SKM-1 (cell line): ENCODE measurements around the gene PLXNA4.

Experiments
- DNase-seq: peaks from one replicate; lab custom pipeline; 2025; ENCODE audit not compliant: unreplicated experiment; lab: John Stamatoyannopoulos, UW

The PLXNA4 gene

DNA sequence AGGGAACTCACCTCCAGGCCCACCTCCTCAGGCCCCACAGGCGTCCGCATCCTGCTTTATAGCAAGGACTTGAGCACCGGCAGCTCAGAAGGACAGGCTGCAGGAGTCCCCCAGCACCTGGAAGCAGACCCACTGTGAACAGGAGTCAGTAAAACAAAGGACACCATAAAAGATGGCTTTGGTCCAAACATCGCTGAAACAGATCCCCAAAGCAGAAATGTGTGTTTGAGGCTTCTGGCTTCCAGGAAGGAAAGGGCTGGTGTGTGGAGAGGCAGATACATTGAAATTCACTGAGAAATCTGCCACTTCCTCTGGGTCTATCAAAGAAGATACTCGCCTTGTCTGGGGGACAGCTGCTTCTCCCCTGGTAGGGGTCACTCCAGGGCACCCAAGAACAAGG is 286.2 kb downstream of the PLXNA4 start:
- DNase-seq: no peak

DNA sequence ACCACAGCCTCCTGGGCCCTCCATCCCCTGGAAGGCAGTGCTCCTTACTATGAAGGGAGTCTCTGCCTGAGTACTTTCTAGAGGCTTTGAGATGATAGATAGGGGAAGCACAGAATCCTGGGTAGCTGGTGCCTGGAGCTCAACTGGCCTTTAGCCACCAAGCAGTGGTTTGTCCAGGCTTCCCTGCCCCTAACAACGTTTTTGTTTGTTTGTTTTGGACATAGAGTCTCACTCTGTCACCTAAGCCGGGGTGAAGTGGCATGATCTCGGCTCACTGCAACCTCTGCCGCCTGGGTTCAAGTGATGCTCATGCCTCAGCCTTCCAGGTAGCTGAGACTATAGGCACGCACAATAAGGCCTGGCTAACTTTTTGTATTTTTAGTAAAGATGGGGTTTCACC is 289.4 kb downstream of the PLXNA4 start:
- no peak for DNase-seq

GRCh38 chr7:132280335-132280734 is 295.9 kb downstream of the PLXNA4 start:
- DNase-seq: no peak

DNA sequence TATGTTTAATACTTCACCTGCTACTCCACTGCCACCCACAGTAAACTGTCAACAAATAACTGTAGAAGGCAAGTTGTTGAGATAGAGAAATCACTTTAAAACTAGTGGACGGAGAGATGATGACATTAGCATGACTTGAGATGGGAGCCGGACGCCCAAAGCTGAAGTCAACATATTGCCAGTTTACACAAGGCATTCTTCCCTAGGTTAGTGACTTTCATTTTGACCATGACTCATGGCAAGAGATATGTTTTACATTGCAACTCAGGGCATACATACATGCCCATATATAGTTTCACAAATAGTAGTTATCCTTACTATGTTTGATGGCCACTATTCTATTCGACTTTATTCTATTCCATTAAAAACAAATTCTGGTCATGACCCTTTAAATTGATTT is 296.6 kb downstream of the PLXNA4 start:
- DNase-seq: no peak

- DNase-seq: no peak
Measured at GRCh38 chr7:132276976-132277725, 299.1 kb downstream of the PLXNA4 start.

GRCh38 chr7:132276234-132276630 is 300.0 kb downstream of the PLXNA4 start:
- DNase-seq: no peak

DNA sequence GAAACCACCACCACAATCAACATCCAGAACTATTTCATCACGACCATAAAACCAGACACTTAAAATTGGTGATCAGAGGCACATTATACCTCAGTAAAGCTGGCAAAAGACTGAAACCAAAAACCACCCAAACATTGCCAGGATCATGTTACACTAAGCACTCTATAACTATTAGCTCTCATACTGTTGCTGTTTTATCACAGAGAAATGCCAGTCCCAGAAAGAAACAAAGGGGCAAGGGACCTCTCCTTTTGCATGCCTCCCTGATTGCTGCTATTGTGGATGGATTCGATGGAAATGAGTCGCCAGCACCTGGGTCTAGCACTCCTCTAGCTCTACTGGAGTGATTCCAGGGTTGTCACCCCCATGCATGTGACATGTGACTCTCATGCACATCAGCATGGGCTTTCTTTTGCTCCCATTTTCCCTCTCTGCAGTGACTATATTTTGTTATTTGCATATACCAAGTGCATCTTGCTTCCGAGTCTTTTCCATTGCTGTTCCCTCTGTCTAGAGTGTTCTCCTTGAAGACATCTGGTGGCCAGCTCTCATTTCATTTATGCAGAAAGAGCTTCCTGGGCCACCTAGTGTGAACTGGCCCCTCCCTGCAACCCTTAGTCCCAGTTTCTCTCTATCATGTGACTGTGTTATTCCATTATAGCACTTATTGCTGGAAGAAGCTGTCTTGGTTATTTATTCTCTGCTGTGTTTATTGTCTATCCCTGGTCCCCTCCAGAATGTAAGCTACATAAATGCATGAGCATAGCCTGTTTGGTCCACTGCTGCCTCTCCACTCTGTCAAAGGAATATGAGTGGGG is 300.6 kb downstream of the PLXNA4 start:
- DNase-seq: no peak

DNA sequence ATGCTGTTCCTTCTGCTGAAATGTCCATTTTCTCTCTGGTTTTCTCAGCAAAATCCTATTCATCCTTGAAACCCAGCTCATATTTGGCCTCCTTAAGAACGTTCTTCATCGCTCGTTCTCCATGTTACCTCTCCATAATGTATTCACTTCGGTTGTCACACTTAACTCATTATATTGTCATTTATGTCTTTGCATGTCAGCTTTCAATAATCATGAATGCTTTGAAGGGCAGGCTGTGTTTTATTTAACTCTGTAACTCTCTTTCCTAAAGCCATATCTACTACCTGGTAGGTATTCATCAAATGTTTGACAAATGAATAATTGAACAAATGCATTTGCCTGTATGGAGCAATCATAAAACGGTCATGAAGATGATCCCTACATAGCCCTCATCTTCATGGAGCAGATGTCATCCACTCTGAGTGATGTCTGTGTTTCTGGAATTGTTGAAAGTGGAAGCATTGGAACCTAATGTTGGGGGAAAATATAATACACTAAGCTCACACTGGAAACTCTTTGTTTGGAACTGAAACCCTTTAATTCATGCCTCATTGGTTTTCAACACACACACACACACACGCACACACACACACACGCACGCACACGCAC is 303.4 kb downstream of the PLXNA4 start:
- no peak for DNase-seq

GRCh38 chr7:132270517-132270916 is 305.8 kb downstream of the PLXNA4 start:
- DNase-seq: no peak

GRCh38 chr7:132269718-132270117 is 306.6 kb downstream of the PLXNA4 start:
- no peak for DNase-seq

DNA sequence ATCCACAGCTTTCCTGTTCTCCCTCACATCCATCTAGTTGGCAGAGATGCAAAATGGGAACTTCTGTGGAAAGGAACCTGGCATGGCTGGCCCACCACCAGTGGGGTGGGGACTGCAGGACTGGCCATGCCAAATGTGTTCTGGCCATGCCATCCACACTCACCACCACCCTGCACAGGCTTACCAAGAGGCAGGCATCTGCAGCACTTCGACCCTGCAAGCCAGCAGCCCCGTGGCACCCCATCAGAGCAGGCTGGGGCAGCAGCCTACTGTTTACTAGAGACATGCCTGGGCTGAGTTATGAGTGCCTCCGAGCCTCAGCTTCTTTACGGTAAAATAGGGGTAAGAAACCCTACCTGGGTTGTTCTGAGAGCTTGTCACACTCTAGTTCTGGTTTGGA is 313.1 kb downstream of the PLXNA4 start:
- no peak for DNase-seq

- no peak for DNase-seq
Measured at GRCh38 chr7:132262160-132262470, 314.2 kb downstream of the PLXNA4 start.

DNA sequence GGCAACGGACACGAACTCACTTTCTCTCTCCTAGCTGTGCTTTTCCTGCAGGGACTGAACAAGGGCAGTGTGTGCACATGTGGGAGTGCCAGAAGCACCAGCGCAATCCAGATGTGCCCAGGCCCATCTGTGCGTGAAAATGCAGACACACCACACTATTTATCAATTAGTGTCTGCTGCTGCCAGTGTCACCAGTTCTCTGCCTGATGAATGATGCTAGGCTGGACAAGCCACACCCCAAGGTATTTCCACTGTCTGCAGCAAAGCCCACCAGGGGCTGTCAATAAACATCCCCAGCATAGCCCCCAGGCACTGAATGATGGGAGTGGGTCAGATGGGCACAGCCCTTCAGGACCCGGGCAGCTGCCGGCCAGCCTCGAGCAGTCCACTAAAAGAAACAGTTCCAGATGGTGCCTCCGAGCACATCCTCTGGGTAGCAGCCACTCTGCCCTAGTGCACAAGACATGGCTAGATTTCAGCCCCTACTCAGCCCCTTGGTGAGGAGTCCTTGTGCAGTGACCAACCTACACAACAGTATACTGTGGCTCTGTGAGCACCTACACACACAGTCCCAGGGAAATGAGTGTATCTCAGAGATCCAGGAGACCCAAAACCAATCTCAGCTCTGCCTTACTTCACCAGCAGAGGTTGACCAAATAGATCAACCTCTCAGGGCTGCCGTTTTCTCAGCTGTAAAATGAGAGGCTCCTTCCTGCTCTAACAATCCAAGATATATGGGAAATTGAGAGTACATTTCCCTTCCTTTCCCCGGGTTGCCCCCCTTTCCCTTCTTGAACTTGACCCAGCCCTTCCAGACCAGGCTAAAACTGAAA is 314.7 kb downstream of the PLXNA4 start:
- no peak for DNase-seq

- DNase-seq: no peak
Measured at GRCh38 chr7:132258231-132258630, 318.0 kb downstream of the PLXNA4 start.

DNA sequence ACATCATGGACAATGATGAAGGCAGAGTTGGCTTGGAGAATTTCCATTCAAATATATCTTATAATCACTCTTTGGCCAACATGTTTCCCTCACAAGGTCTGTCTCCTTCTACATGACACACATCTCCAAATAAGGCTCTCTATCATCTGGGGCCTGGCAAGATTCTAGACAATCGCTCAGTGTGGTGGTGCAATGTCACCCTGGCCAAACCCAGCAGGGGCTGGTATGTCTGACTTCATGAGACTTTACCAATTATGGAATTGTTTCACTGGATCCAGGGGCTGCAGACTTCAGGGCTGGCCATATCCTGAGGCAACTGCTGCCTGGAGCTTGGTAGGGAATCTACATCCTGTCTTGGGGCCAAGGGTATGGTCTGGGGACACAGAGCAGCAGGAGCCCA is 319.0 kb downstream of the PLXNA4 start:
- no peak for DNase-seq

GRCh38 chr7:132256721-132257212 is 319.5 kb downstream of the PLXNA4 start:
- DNase-seq: no peak

DNA sequence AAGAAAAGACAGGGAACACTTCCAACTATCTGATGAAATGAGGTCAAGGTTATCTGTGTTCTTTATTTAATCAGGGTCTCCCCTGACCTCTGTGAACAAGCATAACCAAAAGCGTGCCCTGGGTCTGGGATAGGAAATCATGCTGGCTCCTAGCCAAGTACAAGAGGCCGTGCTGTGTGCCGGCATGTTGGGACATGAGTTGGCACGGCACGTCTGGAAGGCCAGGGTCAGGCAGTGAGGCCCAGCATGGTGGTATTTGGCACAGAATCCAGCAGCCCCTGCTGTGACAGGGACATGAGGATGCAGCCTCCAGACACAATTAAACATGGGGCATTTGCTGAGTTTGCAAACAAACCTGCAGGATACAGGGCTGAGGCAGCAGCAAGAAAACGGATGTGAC is 320.4 kb downstream of the PLXNA4 start:
- DNase-seq: no peak

DNA sequence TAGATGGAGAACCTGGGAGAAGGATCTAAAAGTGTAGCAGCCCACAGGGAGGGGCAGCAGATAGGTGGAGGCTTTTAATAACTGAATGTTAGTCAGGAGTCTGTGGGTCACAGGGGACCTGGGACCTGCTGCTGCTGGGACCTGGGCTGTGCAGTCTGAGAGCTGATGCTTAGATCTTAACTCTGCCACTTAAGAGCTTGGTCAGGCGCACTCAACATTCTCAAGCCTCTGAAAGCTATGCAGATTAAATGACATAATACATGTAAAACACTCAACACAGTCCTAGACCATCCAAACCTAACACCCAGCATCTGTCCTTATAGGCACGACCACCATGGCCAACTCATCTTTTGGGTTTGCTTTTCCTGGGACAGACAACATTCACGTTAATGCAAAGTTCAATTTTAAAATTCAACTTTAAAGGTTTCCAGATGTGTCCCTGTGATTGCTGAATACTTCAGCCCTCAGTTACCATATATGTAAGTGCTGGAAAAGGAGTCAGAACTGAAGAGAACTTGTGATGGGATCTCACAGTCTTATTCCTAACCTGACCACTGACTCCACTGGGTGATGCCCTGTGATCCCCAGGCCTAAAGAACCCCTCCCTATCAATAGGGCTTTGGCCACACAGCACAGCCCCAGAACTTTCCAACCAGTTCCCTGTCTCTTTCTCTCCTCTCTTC is 321.0 kb downstream of the PLXNA4 start:
- no peak for DNase-seq

DNA sequence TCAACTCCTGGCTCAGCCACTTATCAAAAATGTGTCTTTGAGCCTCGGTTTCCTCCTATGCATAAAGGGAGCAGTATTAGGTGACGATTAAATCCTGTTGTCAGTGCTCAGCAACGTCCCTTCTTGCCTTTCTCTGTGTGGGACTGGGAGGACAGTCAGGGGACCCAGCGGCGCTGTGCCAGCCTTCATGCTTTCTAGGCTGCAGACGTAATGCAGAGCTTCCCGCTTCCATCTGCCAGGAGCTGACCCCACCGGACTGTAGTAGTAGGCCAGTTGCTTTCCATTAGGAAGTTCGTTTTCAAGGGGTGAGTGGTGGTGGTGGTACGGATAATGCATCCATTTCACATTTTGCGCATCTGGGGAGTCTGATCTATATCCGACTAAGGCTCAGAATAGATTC is 321.8 kb downstream of the PLXNA4 start:
- no peak for DNase-seq

GRCh38 chr7:132252793-132253100 is 323.5 kb downstream of the PLXNA4 start:
- DNase-seq: no peak

GRCh38 chr7:132251327-132251659 is 325.0 kb downstream of the PLXNA4 start:
- no peak for DNase-seq
